ENCODE measurements around the gene TCEANC2. TPM values are rescaled to one million over a fixed set of nuclear protein-coding genes. Genes with fewer than 3 reads are reported as not detected.

TCEANC2 gene
- total RNA-seq, 1 donor from 2014 or later, result 4.1 TPM

DNA sequence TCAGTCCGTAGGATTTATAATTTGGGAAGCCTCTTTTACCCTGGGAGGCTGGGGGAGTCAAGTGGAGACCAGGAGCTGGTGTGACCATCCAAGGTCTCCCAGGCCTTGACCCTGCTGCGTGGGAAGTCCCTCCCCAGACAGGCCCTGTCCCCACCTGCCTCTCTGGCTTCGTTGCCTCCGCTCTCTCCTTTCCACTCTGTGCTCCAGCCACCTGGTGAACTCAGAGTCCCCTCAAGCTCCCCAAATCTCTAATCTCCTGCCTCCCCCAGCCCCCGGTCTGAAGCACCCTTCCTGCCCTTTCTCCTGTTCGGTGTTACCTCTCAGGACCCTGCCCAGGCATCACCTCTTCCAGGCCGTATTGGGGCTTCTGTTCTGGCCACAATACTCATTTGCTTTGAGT, 71.5 kb downstream of the TCEANC2 start:
- intact Hi-C loops (cut with DNase I), result loop anchor here (5.0 to 10.0 kb wide), 4 partner anchors 53 to 282 kb away; partner anchors contain the start of genes CYB5RL, MRPL37 and SSBP3
- no peak for DNase-seq (ENCODE audit: low spot score)

GRCh38 chr1:54125386-54126070, 72.1 kb downstream of the TCEANC2 start:
- no peak for DNase-seq (ENCODE audit: low spot score)
- intact Hi-C loops (cut with DNase I), result loop anchor here (10.0 kb wide), 1 partner anchor 149 kb away; no protein-coding TSS in a partner anchor

- intact Hi-C loops (cut with DNase I), result loop anchor here (10.0 kb wide), 1 partner anchor 148 kb away; no protein-coding TSS in a partner anchor
Measured at GRCh38 chr1:54126271-54126815, 72.9 kb downstream of the TCEANC2 start.

GRCh38 chr1:54127594-54128300, 74.3 kb downstream of the TCEANC2 start:
- intact Hi-C loops (cut with DNase I), result loop anchor here (10.0 kb wide), 1 partner anchor 147 kb away; no protein-coding TSS in a partner anchor
- no peak for DNase-seq (ENCODE audit: low spot score)

More at GRCh38 chr1:54126271-54126815, 72.9 kb downstream of the TCEANC2 start:
- DNase-seq (ENCODE audit: low spot score), result no peak

DNA sequence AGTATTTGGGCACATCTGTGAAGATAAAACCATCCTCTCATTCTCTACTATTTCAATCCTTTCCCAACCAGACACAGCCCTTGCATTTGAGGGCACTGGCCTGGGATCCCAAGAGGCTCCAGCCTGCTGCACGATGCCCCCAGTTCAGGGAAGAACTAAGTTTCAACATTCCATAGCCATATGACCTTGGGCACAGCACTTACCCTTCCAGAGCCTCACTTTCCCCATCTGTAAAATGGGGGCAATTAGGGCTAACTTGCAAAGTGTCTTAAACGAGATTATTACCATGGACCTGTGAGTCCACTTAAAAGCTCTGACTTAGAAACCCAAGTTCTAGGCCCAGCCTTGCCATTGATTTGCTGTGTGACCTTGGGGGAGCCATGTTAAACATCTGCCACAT, 76.5 kb downstream of the TCEANC2 start:
- intact Hi-C loops (cut with DNase I), result loop anchor here (10.0 kb wide), 1 partner anchor 145 kb away; no protein-coding TSS in a partner anchor
- no peak for DNase-seq (ENCODE audit: low spot score)

DNA sequence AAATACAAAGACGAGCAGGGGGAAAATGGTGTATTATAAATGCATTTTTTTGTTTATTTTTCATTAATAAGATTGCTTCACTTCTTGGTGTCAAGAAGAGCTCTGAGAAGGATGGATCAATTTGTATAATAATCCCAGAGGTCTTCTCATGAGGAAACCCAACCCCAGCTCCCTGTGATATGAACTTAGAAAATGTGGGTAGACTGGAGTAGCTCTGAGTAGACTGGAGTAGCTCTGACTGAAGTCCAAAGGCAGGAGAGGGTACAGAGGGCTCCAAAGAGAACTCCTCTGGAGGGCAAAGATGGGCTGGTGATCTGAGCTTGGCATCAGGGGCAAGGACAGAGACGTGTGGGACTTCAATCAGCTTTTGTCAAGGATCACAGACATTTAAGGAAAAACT, 78.0 kb downstream of the TCEANC2 start:
- intact Hi-C loops (cut with DNase I), result no loop called here
- DNase-seq (ENCODE audit: low spot score), result no peak

- DNase-seq (ENCODE audit: low spot score), result no peak
- intact Hi-C loops (cut with DNase I), result no loop called here
Measured at GRCh38 chr1:54132495-54132894, 79.1 kb downstream of the TCEANC2 start.

- intact Hi-C loops (cut with DNase I), result no loop called here
- no peak for DNase-seq (ENCODE audit: low spot score)
Measured at GRCh38 chr1:54134295-54134694, 80.9 kb downstream of the TCEANC2 start.

- DNase-seq (ENCODE audit: low spot score), result no peak
- intact Hi-C loops (cut with DNase I), result no loop called here
Measured at GRCh38 chr1:54135436-54136120, 82.2 kb downstream of the TCEANC2 start.

- no peak for DNase-seq (ENCODE audit: low spot score)
- intact Hi-C loops (cut with DNase I), result no loop called here
Measured at GRCh38 chr1:54136269-54136896, 83.0 kb downstream of the TCEANC2 start.

- no peak for DNase-seq (ENCODE audit: low spot score)
- intact Hi-C loops (cut with DNase I), result no loop called here
Measured at GRCh38 chr1:54136963-54137533, 83.6 kb downstream of the TCEANC2 start.

DNA sequence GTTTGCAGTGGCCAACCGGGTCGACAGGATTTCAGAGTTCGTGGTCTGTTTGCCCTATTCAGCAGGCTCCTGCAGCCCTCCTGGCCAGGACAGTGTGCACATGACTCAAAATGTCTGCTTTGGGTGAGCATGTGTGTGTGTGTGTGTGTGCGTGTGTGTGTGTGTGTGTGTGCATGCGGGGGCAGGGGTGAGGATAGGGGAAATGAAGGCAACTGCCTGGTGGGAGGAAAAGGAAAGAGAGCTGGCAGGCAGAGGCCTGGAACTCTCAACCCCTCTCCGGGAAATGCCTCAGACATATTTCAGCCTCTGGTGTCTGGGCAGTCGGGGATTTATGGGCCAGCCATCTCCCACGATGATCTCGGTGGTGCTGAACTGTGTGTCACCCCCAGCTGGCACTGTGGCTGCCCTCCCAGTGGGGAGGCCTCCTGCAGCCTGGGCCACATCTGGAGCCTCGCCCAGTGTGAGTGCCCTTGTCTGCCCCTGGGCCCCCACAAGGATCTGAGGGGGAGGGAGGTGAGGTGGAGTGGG, 84.2 kb downstream of the TCEANC2 start:
- intact Hi-C loops (cut with DNase I), result no loop called here
- DNase-seq (ENCODE audit: low spot score), result no peak

DNA sequence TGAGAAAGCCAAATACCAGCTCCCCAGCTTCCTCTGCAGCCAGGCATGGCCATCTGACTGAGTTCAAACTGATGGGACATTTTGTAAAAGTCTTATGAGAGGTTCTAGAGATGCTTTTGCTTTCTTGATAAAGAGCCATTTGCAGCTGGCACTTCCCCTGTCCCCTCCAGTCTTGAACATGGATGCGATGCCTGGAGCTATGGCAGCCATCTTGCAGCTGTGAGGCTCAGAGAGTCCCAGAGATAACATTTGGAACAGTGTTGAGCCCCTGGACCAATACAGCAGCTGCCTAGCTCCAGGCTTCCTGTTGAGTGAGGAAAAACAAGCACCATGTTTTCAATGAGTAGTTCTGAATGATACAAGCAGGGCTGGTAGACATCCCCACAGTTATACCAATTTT, 85.6 kb downstream of the TCEANC2 start:
- no peak for DNase-seq (ENCODE audit: low spot score)
- intact Hi-C loops (cut with DNase I), result no loop called here

GRCh38 chr1:54139711-54140110, 86.3 kb downstream of the TCEANC2 start:
- DNase-seq (ENCODE audit: low spot score), result no peak
- intact Hi-C loops (cut with DNase I), result no loop called here

DNA sequence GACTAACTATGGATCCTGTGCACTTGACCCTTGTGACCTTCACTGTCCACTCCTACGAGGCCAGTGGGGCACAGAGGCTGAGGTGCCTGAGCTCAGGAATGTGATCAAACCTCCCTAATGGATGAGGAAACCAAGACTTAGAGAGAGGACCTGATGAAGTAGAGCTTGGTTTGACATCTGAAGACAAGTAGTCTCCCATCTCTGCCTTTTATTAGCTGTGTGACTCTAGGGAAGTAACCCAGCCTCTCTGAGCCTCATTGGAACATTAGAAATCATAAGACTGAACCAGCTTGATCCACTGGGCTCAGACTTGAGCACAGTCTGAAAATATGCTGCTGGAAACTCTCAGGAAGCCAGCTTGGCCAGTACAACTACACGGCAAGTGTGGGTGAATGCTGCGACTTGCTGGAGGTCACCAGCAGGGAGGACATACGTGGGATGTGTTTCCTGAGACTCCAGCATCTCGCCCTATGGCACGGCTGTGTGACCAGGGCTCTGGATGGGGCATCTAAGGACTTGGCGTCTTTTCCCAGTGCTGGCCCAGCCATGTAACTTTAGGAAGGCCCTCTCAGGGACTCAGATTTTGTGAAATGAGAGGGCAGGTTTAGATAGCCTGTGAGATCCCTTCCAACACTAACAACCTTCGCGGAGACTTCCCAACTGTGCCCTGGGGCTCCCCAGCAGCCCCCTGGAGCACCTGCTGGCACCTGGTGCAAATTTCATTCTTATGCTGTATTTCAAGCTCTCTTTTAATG, 88.9 kb downstream of the TCEANC2 start:
- intact Hi-C loops (cut with DNase I), result no loop called here
- DNase-seq (ENCODE audit: low spot score), result no peak

DNA sequence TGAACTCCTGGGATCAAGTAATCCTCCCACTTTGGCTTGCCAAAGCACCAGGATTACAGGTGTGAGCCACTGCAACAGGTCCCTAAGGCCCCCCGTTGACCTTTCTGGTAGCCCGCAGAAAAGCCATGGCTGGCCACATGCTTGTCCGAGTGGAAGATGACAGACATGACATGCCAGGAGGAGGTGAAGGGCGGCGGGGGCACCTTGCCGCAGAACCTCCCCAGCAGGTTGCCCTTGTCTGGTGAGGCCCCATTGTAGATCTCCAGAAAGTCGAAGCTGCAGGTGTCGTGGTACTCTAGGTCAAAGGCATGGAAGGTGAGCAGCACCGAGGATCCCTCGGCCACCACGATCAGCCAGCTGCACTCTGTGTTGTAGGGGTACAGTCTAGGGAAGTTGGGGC, 91.0 kb downstream of the TCEANC2 start:
- intact Hi-C loops (cut with DNase I), result no loop called here
- no peak for DNase-seq (ENCODE audit: low spot score)

- DNase-seq (ENCODE audit: low spot score), result no peak
- intact Hi-C loops (cut with DNase I), result no loop called here
Measured at GRCh38 chr1:54149734-54150133, 96.3 kb downstream of the TCEANC2 start.

DNA sequence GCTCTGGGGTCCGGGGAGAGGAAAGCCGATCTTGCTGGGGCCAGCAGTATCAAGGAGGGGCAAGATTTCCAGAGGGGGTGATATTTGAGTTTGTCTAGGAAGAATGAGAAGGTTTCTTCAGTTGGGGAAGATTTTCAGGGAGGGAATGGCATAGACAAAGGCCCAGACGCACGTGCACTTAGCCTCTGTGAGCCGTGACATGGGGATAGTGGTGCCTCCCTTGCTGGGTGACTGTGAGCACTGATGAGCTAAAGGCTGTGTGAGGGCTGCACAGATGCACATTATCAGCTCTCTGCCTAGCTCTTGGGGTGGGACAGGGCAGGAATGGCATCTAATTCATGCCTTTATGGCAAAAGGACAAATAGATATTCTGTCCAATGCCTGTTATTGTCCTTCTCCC, 97.6 kb downstream of the TCEANC2 start:
- intact Hi-C loops (cut with DNase I), result no loop called here
- DNase-seq (ENCODE audit: low spot score), result no peak

Data from cardiac septum (tissue), 1 donor.